ENCODE measurements around the gene C17orf50.

GRCh38 chr17:35765756-35766488 is 5.2 kb downstream of the C17orf50 start:
- TF ChIP-seq CBX3 (IDR thresholded peaks at IDR 0.05; ENCODE audit: low read depth) (no peak), CTCF (IDR thresholded peaks at IDR 0.05 in 2 of 3, conservative IDR thresholded peaks at IDR 0.05 in 1 of 3; ENCODE audit: borderline replicate concordance in 1 of 3, insufficient read depth in 1 of 3, low read depth in 2 of 3, low read length in 2 of 3) (no peak), EZH2phosphoT487 (IDR thresholded peaks at IDR 0.05; ENCODE audit: borderline replicate concordance) (no peak), ZNF274 (IDR thresholded peaks at IDR 0.05; ENCODE audit: low read depth, low read length) (no peak), REST (IDR thresholded peaks at IDR 0.05; ENCODE audit: low read depth) (no peak), YY1 (IDR thresholded peaks at IDR 0.05; ENCODE audit: extremely low read depth, insufficient replicate concordance, low read depth, low read length) (no peak), EZH2 (IDR thresholded peaks at IDR 0.05) (no peak), ZFX (IDR thresholded peaks at IDR 0.05) (no peak)

Measured in HCT116 (cell line).